ENCODE results near the gene KISS1R.

KISS1R gene

GRCh38 chr19:920051-920864, 3.1 kb downstream of the KISS1R start:
- no peak for DNase-seq (ENCODE audit: low read depth)

GRCh38 chr19:924553-925086, 7.5 kb downstream of the KISS1R start:
- no peak for DNase-seq (ENCODE audit: low read depth)

- no peak for DNase-seq (ENCODE audit: low read depth)
Observed at GRCh38 chr19:925087-925525, 8.0 kb downstream of the KISS1R start.

- DNase-seq (ENCODE audit: low read depth), result peak; percentile 63
Observed at GRCh38 chr19:925526-926322, 8.6 kb downstream of the KISS1R start, which contains the start of gene ARID3A. Gene ARID3A (plus strand): TSS chr19:926035. CDS start chr19:929529, 3,494 bp downstream.

GRCh38 chr19:926323-926588, 9.1 kb downstream of the KISS1R start:
- no peak for DNase-seq (ENCODE audit: low read depth)

- DNase-seq (ENCODE audit: low read depth), result no peak
Observed at GRCh38 chr19:926589-927350, 9.6 kb downstream of the KISS1R start.

- DNase-seq (ENCODE audit: low read depth), result no peak
Observed at GRCh38 chr19:927351-927779, 10.2 kb downstream of the KISS1R start.

- DNase-seq (ENCODE audit: low read depth), result no peak
Observed at GRCh38 chr19:927780-928401, 10.8 kb downstream of the KISS1R start.

GRCh38 chr19:928471-929202, 11.5 kb downstream of the KISS1R start:
- no peak for DNase-seq (ENCODE audit: low read depth)

- DNase-seq (ENCODE audit: low read depth), result no peak
Observed at GRCh38 chr19:929203-929890, 12.2 kb downstream of the KISS1R start.

- DNase-seq (ENCODE audit: low read depth), result no peak
Observed at GRCh38 chr19:929891-930258, 12.7 kb downstream of the KISS1R start.

GRCh38 chr19:931860-932647, 14.9 kb downstream of the KISS1R start:
- no peak for DNase-seq (ENCODE audit: low read depth)

GRCh38 chr19:932648-933552, 15.8 kb downstream of the KISS1R start:
- DNase-seq (ENCODE audit: low read depth), result peak; percentile 94

- no peak for DNase-seq (ENCODE audit: low read depth)
Observed at GRCh38 chr19:933553-933882, 16.4 kb downstream of the KISS1R start.

- DNase-seq (ENCODE audit: low read depth), result no peak
Observed at GRCh38 chr19:934197-934840, 17.2 kb downstream of the KISS1R start.

- DNase-seq (ENCODE audit: low read depth), result peak; percentile 40
Observed at GRCh38 chr19:934865-935479, 17.8 kb downstream of the KISS1R start.

GRCh38 chr19:936175-936546, 19.0 kb downstream of the KISS1R start:
- no peak for DNase-seq (ENCODE audit: low read depth)

- DNase-seq (ENCODE audit: low read depth), result no peak
Observed at GRCh38 chr19:937259-937694, 20.1 kb downstream of the KISS1R start.
